ENCODE results near the gene NUDT1. TPM values are rescaled to one million over a fixed set of nuclear protein-coding genes. Genes with fewer than 3 reads are reported as not detected.

NUDT1 gene
- total RNA-seq, 1 experiment from 2014 or later = 100 TPM

- TF ChIP-seq EMX1 (CRISPR knock-in tag; IDR thresholded peaks at IDR 0.05) = no peak
- no peak for TF ChIP-seq RELA (CRISPR knock-in tag; IDR thresholded peaks at IDR 0.05; ENCODE audit: borderline replicate concordance)
- TF ChIP-seq ZNF396 (CRISPR knock-in tag; IDR thresholded peaks at IDR 0.05; ENCODE audit: borderline replicate concordance) = no peak
- TF ChIP-seq ZNF512 (CRISPR knock-in tag; IDR thresholded peaks at IDR 0.05; ENCODE audit: borderline replicate concordance) = no peak
- no peak for TF ChIP-seq ZNF281 (CRISPR knock-in tag; IDR thresholded peaks at IDR 0.05)
- no peak for TF ChIP-seq SMAD3 (CRISPR knock-in tag; IDR thresholded peaks at IDR 0.05; ENCODE audit: borderline replicate concordance)
- no peak for TF ChIP-seq ZSCAN18 (CRISPR knock-in tag; IDR thresholded peaks at IDR 0.05)
- TF ChIP-seq FOXK1 (CRISPR knock-in tag; IDR thresholded peaks at IDR 0.05) = no peak
- TF ChIP-seq CDX4 (CRISPR knock-in tag; IDR thresholded peaks at IDR 0.05; ENCODE audit: borderline replicate concordance) = no peak
- TF ChIP-seq SOX15 (CRISPR knock-in tag; IDR thresholded peaks at IDR 0.05) = no peak
These were observed 45.3 kb upstream of the NUDT1 start (continued) for GRCh38 chr7:2196381-2197378.

GRCh38 chr7:2197436-2198155, 44.4 kb upstream of the NUDT1 start:
- DNase-seq (ENCODE audit: low spot score) = no peak
- POLR2A ChIA-PET = no interaction called here
- CTCF ChIA-PET = no interaction called here
- H3K27ac Mint-ChIP-seq = peak overlapping the region; percentile 53
- ATAC-seq = no peak
- H3K36me3 Mint-ChIP-seq = peaks cover 34% of the 10 kb centered on the region
- H3K27me3 Mint-ChIP-seq (ENCODE audit: low read depth) = no peaks in the 10 kb centered on the region
- H3K4me3 Mint-ChIP-seq = no peak overlapping the region
- TF ChIP-seq SP1 (CRISPR knock-in tag; conservative IDR thresholded peaks at IDR 0.05) (no peak), HMGA2 (CRISPR knock-in tag; IDR thresholded peaks at IDR 0.05) (no peak), ERG (CRISPR knock-in tag; IDR thresholded peaks at IDR 0.05) (no peak), TEAD4 (CRISPR knock-in tag; IDR thresholded peaks at IDR 0.05) (no peak), GRHL2 (CRISPR knock-in tag; IDR thresholded peaks at IDR 0.05; ENCODE audit: insufficient replicate concordance, severe bottlenecking) (no peak), ATF3 (CRISPR knock-in tag; conservative IDR thresholded peaks at IDR 0.05) (no peak), NR3C1 (CRISPR knock-in tag; conservative IDR thresholded peaks at IDR 0.05; ENCODE audit: low read depth) (no peak)
- peaks cover 14% of the 10 kb centered on the region; the same call in 1 of the 2 replicates for H3K9me3 Mint-ChIP-seq
- H3K4me1 Mint-ChIP-seq = no peaks in the 10 kb centered on the region
